Stimulated activated CD8-positive, alpha-beta memory T cell treated with anti-CD3 and anti-CD28 coated beads, Interleukin-15, amount 100 ng/mL, for 1 hour (primary cell): ENCODE data around the gene PGM2L1.

Source experiments
- DNase-seq: peaks from one replicate; pipeline ENCODE4 v3.0.0-alpha.2; 2020; ENCODE audit warnings: low read depth

PGM2L1 gene

GRCh38 chr11:74297484-74297883 lies 100.7 kb downstream of the PGM2L1 start:
- no peak for DNase-seq

- no peak for DNase-seq
Measured at GRCh38 chr11:74288911-74289310, 109.3 kb downstream of the PGM2L1 start.

- no peak for DNase-seq
Measured at GRCh38 chr11:74288161-74288560, 110.1 kb downstream of the PGM2L1 start.

- DNase-seq: no peak
Measured at GRCh38 chr11:74284466-74284865, 113.8 kb downstream of the PGM2L1 start.

GRCh38 chr11:74283580-74284180 lies 114.6 kb downstream of the PGM2L1 start:
- DNase-seq: no peak

- DNase-seq: no peak
Measured at GRCh38 chr11:74282914-74283371, 115.3 kb downstream of the PGM2L1 start.

GRCh38 chr11:74282421-74282820 lies 115.8 kb downstream of the PGM2L1 start:
- DNase-seq: no peak

- DNase-seq: no peak
Measured at GRCh38 chr11:74280494-74280893, 117.7 kb downstream of the PGM2L1 start.
